Kidney epithelial cell (primary cell): ENCODE measurements around the gene SHF. TPM values are rescaled to one million over a fixed set of nuclear protein-coding genes. Genes with fewer than 3 reads are reported as not detected.

Experiments used
- DNase-seq: peaks from one replicate; pipeline ENCODE4 v3.0.0-alpha.2; 2010; ENCODE audit warnings: low read depth
- H3K27me3 ChIP-seq: 2 replicates; pipeline ENCODE4 v1.6.0; 2011; ENCODE audit warnings: low read length; ENCODE audit not compliant: control insufficient read depth, insufficient read depth
- H3K36me3 ChIP-seq: 2 replicates; pipeline ENCODE4 v1.5.1; 2011; ENCODE audit warnings: low read length; ENCODE audit not compliant: control insufficient read depth, insufficient read depth
- H3K4me3 ChIP-seq: 2 replicates; pipeline ENCODE4 v1.5.1; 2011; ENCODE audit warnings: low read depth, mild to moderate bottlenecking, control low read depth, low read length
- CTCF ChIP-seq: IDR thresholded peaks from 2 replicates; pipeline ENCODE4 v1.5.1; 2011; ENCODE audit warnings: mild to moderate bottlenecking, moderate library complexity, low read length, control low read depth, inconsistent platforms; ENCODE audit not compliant: insufficient read depth, poor library complexity, severe bottlenecking
- total RNA-seq: library from RNA; depleted of rRNA; stranded (reverse); fragments of >200 nt; gene quantifications from 2 replicates; pipeline ENCODE4 v1.2.3, GENCODE V29; 2015

The SHF gene
- total RNA-seq, 1 donor from 2014 or later = 1.6 TPM

GRCh38 chr15:45164914-45165313 lies 22.9 kb downstream of the SHF start:
- H3K36me3 ChIP-seq = no peaks in the 10 kb centered on the region
- DNase-seq = no peak
- H3K27me3 ChIP-seq = no peaks in the 10 kb centered on the region
- no peak overlapping the region for H3K4me3 ChIP-seq
- no peak for TF ChIP-seq CTCF

GRCh38 chr15:45163508-45163856 lies 24.3 kb downstream of the SHF start:
- DNase-seq = no peak
- Histone ChIP-seq H3K36me3 (no peaks in the 10 kb centered on the region), H3K27me3 (no peaks in the 10 kb centered on the region), H3K4me3 (no peak overlapping the region)
- no peak for TF ChIP-seq CTCF

- TF ChIP-seq CTCF = peak; percentile 97
- Histone ChIP-seq H3K4me3 (no peak overlapping the region), H3K36me3 (no peaks in the 10 kb centered on the region), H3K27me3 (no peaks in the 10 kb centered on the region)
- peak; percentile 37 for DNase-seq
These were observed 24.8 kb downstream of the SHF start for GRCh38 chr15:45162771-45163507.

- DNase-seq = no peak
- TF ChIP-seq CTCF = no peak
- no peaks in the 10 kb centered on the region for H3K27me3 ChIP-seq
- no peaks in the 10 kb centered on the region for H3K36me3 ChIP-seq
- H3K4me3 ChIP-seq = no peak overlapping the region
These were observed 26.1 kb downstream of the SHF start for GRCh38 chr15:45161666-45162065.

GRCh38 chr15:45157974-45158373 lies 29.8 kb downstream of the SHF start:
- Histone ChIP-seq H3K4me3 (no peak overlapping the region), H3K27me3 (no peaks in the 10 kb centered on the region), H3K36me3 (no peaks in the 10 kb centered on the region)
- TF ChIP-seq CTCF = no peak
- peak; percentile 31 for DNase-seq

GRCh38 chr15:45156744-45157455 lies 30.9 kb downstream of the SHF start:
- TF ChIP-seq CTCF = no peak

More at GRCh38 chr15:45156744-45157455, 30.9 kb downstream of the SHF start:
- Histone ChIP-seq H3K27me3 (no peaks in the 10 kb centered on the region), H3K4me3 (no peak overlapping the region), H3K36me3 (no peaks in the 10 kb centered on the region)
- DNase-seq = no peak
